ENCODE results near the gene CTH.
"Not testable (repeated sequence)": the region's sequence is repeated elsewhere in the genome, so short reads cannot be mapped to it uniquely, and the experiment has no call there.

DNA sequence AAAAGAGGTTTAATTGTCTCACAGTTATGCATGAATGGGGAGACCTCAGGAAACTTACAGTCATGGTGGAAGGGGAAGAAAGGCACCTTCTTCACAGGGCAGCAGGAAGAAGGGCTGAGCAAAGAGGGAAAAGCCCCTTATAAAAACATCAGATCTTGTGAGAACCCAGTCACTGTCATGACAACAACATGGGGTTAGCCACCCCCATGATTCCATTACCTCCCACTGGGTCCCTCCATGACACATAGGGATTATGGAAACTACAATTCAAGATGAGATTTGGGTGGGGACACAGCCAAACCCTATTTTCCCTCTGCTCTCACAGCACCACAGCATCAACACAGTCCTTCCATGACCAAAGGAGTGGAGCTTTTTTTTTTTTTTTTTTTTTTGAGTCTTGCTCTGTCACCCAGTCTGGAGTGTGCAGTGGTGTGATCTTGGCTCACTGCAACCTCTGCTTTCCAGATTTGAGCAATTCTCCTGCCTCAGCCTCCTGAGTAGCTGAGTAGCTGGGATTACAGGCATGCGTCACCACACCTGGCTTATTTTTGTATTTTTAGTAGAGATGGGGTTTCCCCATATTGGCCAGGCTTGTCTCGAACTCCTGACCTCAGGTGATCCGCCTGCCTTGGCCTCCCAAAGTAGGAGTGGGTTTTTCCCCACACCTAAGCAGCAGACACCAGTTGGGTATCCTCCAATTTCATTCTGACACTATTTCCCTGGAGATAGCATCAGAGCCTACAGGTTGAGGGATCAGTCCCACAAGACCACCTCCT lies 41.3 kb downstream of the CTH start:
- TF ChIP-seq, protein P1, sequence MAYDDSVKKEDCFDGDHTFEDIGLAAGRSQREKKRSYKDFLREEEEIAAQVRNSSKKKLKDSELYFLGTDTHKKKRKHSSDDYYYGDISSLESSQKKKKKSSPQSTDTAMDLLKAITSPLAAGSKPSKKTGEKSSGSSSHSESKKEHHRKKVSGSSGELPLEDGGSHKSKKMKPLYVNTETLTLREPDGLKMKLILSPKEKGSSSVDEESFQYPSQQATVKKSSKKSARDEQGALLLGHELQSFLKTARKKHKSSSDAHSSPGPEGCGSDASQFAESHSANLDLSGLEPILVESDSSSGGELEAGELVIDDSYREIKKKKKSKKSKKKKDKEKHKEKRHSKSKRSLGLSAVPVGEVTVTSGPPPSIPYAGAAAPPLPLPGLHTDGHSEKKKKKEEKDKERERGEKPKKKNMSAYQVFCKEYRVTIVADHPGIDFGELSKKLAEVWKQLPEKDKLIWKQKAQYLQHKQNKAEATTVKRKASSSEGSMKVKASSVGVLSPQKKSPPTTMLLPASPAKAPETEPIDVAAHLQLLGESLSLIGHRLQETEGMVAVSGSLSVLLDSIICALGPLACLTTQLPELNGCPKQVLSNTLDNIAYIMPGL (CRISPR knock-in tag; IDR thresholded peaks at IDR 0.05; ENCODE audit: borderline replicate concordance) = not testable (repeated sequence)
- TF ChIP-seq RARB (CRISPR knock-in tag; IDR thresholded peaks at IDR 0.05) = not testable (repeated sequence)
